ENCODE data around the gene TIFAB. TPM values are rescaled to one million over a fixed set of nuclear protein-coding genes. Genes with fewer than 3 reads are reported as not detected.

The TIFAB gene
- total RNA-seq, 1 experiment from 2014 or later = not detected

DNA sequence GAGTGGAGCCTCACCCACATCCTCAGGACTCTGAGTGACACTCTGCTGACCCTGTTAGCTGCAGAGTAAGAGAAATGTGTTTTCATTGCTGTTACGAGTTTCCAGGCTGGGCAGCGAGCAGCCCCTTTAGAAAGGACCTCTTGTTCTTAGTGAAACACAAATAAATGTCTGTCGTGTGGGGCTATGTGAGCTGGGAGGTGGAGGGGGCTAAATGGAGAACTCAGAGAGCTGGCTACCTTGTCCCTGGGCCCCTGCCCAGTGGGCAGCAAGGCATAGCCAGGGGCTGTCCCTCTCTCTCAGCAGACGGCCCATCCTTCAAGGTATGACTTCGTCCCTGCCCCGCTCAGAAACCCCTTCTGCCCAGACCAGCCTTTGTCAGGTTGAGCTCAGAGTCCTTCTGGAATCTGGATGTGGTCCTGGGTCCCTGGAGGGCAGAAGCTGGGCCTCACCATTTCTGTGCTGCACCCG, 15.2 kb downstream of the TIFAB start:
- H2AFZ ChIP-seq (ENCODE audit: low read depth, low read length, poor library complexity, severe bottlenecking) = no peak overlapping the region
- no peak overlapping the region for H3K4me2 ChIP-seq (ENCODE audit: low read length)
- peaks cover 10 to 17% of the 10 kb centered on the region in 2 experiments; a peak in 3 of 4 replicates for H3K4me1 ChIP-seq (ENCODE audit: control insufficient read depth in 1 of 2, insufficient read depth in 2 of 2, low read length in 2 of 2)
- no peak overlapping the region for H3K9ac ChIP-seq (ENCODE audit: low read length)
- TF ChIP-seq MAX (IDR thresholded peaks at IDR 0.05) (no peak), CEBPB (IDR thresholded peaks at IDR 0.05; ENCODE audit: low read depth) (no peak), EGR1 (IDR thresholded peaks at IDR 0.05; ENCODE audit: low read depth) (no peak), ZBTB33 (IDR thresholded peaks at IDR 0.05; ENCODE audit: extremely low read depth, insufficient replicate concordance, low read length) (no peak), CBX3 (IDR thresholded peaks at IDR 0.05; ENCODE audit: low read depth) (no peak), ELF1 (IDR thresholded peaks at IDR 0.05; ENCODE audit: borderline replicate concordance, low read depth) (no peak), ATF3 (IDR thresholded peaks at IDR 0.05) (no peak), EZH2 (IDR thresholded peaks at IDR 0.05) (no peak), POLR2AphosphoS5 (IDR thresholded peaks at IDR 0.05; ENCODE audit: low read depth, low read length) (no peak), ZFX (IDR thresholded peaks at IDR 0.05) (no peak), SRF (IDR thresholded peaks at IDR 0.05; ENCODE audit: low read depth) (no peak), RAD21 (IDR thresholded peaks at IDR 0.05; ENCODE audit: low read depth) (no peak)
- H3K27ac ChIP-seq (ENCODE audit: low read depth, low read length) = no peak overlapping the region
- POLR2A ChIA-PET = no interaction called here
- no TSS peak for BruUV-seq (replicated peaks)
- CTCF ChIA-PET = interaction anchor here (1.8 to 2.1 kb wide), 2 partner anchors 21 to 26 kb away, joined by 12 to 14 read pairs; no protein-coding TSS in a partner anchor
- H3K36me3 ChIP-seq (ENCODE audit: control insufficient read depth in 1 of 2, insufficient read depth in 2 of 2, low read length in 2 of 2) = no peaks in the 10 kb centered on the region
- no peaks in the 10 kb centered on the region for H3K9me3 ChIP-seq (ENCODE audit: control insufficient read depth in 1 of 2, insufficient read depth in 1 of 2, low read depth in 1 of 2, low read length in 2 of 2)
- H3K9me2 ChIP-seq (ENCODE audit: insufficient read depth) = no peaks in the 10 kb centered on the region
- RAD21 ChIA-PET (ENCODE audit: low non-redundant PET in 1 of 2, low total read pairs in 2 of 2, uncharacterized antibody in 2 of 2, unreplicated experiment in 2 of 2) = no interaction called here
- H3K79me2 ChIP-seq (ENCODE audit: insufficient read depth, low read length) = no peaks in the 10 kb centered on the region
- no peaks in the 10 kb centered on the region for H3K27me3 ChIP-seq (ENCODE audit: insufficient read depth, low read length)
- DNase-seq (ENCODE audit: low read depth, low spot score) = no peak
- H4K20me1 ChIP-seq (ENCODE audit: insufficient read depth) = no peaks in the 10 kb centered on the region
- H3K4me3 ChIP-seq (replicated peaks in 1 of 2; ENCODE audit: low read depth in 1 of 2, low read length in 2 of 2) = no peak overlapping the region
- intact Hi-C loops (cut with micrococcal nuclease) = no loop called here
- ATAC-seq = no peak

Data from HCT116 (cell line).